Measurements from ENCODE around the gene PPP2R2C.

PPP2R2C gene

DNA sequence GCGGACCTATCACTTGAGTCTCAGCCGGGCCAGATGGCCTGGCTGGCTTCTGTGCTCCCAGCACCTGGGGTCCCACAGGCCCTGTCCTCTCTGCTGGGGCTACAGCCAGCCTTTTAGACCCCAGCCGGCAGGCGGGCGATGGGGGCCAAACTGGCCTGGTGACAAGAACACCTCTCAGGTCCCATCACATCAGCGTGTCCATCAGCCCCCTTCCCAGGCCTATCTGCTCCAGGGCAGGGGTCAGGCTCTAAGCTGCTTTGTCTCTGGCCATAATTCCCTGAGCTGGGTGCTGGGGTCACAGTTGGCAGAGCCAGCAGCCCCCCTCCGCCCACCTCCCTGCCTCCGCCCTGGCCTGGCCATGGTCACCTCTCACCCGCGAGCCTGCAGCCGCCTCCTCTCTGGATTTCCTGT is 77.7 kb downstream of the PPP2R2C start:
- no peak for DNase-seq

DNA sequence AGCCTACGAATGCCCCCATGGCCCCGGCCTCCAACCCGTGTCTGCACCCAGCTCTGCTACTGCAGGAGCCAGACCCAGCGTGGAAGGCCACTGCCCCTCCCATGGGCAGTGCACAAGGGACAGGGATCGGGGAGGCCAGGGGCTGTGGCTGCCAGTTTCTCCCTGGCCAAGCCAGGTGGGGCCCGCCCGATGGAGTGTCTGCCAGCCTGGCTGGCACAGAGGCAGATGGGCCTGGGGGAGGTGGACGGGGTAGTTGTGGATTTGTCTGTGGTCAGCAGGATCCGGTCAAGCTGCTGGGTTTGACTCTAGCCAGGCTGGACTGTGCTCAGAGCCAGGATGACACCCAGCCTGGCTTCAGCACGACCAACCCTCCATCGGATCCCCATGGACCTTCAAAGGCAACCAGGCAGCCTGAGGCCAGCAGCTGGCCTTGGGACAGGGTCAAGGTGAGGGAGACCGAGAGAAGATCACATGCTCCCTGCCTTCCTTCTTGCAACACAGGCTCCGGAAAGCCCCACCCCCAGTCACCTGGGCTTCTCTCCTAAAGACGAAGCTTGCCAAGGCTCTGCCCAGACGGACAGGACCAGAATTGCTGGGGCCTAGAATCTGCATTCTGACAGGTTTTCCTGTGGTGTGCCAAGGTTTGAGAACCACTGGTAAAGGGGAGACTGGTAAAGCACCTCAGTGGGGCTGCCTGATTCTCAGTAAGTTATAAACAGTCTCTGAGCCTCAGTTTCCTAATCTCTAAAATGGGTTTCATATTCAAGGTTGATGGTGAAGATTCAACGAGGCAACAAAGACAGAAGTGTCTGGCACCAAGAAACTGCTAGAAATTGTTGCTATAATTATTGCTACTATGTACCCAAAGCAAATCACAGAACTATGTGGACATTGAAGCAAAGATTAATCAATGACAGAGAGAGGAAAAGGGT is 78.6 kb downstream of the PPP2R2C start:
- no peak for DNase-seq

DNA sequence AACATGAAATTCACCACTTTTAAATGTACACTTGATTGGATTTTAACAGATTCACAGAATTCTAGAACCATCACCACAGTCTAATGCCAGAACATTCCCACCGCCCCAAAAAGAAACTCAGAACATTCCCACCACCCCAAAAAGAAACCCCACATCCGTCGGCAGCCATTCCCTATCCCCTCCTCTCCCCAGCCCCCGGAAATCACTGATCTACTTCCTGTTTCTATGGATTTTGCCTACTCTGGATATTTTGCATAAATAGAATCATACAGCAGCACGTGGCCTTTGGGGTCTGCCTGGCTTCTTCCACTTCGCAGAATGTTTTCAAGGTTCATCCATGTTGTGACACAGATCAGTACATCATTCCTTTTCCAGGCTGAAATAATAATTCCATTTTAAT is 79.3 kb downstream of the PPP2R2C start:
- no peak for DNase-seq

DNA sequence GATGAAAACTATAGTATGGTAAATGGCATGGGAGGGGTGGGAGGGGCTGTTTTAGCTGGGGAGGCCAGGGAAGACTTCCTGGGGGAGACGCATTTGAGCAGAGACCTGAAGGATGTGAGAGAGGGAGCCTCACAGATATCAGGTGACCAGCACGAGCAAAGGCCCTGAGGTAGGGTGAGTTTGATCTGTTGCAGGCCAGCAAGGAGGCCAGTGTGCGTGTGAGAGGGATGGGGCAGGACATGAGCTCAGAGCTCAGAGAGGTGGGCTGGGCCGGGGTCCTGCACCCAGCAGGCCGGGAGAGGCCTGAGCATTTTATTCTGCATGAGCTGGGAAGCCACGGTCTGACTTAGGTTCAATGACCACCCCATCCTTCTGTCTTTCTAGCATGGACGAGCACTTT is 80.0 kb downstream of the PPP2R2C start:
- DNase-seq = no peak

DNA sequence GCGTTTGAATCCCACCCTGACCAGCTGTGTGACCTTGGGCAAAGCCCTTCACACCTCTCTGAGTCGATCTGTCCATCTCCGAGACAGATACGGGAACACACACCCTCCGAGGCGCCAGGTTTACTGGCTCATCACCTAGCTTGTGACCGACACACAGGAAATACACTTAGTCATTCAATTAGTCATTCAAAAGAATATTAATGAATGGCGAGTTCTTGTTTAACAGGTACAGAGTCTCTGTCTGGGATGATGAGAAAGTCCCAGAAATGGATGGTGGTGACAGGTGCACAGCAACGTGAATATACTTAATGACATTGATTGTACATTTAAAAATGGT is 80.6 kb downstream of the PPP2R2C start:
- DNase-seq = no peak

DNA sequence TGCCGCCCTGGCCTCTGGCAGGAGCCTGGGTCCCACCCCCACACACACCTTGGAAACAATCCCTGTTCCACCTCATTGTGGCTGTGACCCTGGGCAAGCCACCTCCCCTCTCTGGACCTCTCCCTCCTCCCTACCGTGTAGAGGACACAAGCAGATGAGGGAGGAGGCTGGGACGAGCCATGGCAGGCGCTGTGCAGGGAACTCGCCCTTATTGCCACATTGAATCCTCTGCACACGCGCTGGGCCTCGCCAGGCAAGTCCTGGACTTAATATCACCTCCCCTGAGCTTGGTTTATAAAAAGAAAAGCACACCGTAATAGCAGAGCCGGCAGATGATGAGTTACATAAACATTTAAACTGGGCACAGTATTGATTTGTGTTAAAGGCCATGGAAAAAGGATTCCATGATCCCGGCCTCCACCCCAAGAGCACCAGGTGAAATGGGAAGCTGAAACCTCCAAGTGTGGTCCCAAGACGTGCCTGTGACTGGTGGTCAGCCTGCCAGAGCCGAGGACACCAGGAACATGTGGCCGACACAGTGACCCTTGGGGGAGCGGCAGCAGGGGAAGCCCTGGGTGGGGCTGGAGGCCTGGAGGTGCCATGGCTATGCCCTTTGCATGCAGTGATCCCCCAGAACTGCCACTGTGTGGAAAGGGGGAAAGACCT is 81.1 kb downstream of the PPP2R2C start:
- DNase-seq = no peak

DNA sequence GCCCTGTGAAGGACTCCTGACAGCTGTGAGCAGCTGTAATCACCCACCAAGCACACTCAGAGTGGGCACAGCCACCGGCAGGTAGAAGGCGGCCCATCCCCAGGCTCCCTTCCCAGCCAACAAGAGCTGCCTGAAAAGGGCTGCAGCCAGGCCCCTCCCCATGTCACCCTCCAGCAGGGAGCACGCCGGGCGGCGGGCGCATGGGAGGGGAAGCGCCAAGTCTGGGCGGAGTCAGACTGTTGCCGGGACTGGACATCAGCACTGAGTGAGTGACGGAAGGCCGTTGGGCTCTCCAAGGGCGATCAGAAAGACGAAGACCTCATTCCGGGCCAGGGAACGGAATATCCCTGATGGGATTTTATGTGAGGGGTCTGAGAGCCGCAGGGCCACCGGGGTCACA is 82.1 kb downstream of the PPP2R2C start:
- no peak for DNase-seq

DNA sequence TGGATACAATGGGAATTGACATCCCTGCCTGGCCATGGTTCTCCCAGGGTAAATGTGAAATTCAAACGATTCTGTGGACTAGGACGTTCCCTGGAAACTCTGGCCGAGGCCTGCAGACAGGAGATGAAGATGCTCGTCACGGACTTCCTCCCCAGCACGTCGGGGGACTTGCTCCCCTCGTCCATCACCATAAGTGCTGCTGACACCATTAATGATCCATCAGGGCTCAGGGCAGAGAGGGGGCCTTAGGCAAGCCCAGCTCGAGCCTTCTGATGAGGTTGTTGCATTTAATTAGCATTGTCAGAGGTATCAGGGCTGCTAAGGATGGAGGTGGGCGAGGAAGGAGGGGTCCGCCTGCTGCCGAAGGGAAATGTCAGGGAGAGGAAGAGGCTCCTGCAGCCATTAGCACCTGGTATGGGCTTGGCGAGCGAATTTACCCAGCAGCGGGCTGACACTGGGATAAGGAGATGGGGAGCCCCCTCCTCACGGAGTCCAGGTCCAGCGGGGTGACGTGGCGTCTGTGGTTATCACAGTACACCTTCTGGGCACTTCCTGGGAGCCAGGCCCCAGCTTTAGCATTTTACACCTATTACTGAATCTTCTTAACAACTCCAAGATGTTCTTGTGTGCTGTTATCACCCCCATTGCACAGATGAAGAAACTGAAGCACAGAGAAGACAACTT is 83.1 kb downstream of the PPP2R2C start:
- no peak for DNase-seq

DNA sequence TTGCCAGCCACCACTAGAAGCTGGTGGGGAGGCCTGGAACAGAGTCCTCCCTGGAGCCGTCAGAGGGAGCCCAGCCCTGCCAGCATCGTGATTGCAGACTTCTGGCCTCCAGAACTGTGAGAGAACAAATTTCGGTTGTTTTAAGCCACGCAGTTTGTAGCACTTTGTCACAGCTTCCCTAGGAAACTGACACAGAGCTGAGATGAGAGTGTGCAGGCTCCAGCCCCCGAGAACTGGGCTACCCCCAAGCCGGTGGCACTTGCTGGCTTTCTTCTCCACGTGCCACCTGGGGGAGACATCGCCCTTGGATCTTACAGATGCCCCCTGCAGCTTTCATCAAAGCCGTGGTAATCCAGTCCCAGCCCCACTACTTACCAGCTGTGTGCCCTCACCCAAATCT is 83.7 kb downstream of the PPP2R2C start:
- DNase-seq = no peak

DNA sequence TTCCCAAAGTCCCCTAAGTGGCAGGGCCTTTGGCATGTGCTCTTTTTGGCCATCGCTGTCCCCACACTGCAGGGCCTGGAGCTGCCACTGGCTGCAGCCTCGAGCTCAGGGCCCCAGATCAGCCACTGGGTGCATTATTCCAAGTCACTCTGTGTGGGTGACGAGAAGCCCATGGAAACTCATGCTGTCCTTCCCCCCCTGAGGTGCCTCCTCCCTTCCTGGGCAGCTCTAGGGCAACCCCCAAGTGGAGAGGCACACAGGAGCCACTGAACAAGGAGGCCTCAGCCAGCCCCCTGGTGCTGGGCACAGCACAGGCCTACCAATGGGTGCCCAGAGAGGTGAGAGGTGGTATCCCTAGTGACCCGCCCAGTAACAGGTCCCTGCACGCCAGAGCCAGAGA is 84.5 kb downstream of the PPP2R2C start:
- DNase-seq = no peak

DNA sequence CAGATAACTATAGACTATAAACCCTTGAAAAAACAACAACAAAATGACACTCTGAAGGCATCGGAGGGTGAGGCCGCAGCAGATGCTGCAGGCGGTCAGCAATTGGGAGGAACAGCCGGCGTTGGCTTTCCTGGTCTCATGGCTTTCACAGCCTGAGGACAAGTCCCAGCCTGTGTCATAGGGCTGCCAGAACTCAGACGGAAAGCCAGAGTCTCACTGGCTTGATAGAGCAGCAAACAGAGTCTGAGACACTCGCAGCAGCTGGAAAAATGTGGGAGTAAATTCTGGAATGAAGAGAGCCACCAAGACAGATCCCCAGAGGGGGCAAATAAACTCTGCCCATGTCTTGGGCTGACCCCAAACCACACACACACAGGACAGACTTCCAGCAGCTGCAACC is 86.3 kb downstream of the PPP2R2C start:
- DNase-seq = no peak

DNA sequence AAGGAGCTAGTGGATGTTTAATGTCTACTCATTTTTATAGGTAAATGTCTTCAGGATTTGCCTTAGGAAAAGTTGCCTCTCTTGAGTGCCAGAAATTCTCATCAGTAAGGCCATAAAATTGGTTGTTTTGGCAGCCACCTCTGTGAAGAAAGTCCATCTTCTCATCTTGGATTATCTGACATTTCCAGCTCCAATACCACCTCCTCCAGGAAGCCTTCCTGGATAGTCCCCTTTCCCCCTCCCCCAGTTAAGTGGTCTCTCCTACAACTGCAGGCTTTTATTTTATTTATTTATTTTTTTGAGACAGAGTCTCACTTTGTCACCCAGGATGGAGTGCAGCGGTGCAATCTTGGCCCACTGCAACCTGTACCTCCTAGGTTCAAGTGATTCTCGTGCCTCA is 87.1 kb downstream of the PPP2R2C start:
- no peak for DNase-seq

DNA sequence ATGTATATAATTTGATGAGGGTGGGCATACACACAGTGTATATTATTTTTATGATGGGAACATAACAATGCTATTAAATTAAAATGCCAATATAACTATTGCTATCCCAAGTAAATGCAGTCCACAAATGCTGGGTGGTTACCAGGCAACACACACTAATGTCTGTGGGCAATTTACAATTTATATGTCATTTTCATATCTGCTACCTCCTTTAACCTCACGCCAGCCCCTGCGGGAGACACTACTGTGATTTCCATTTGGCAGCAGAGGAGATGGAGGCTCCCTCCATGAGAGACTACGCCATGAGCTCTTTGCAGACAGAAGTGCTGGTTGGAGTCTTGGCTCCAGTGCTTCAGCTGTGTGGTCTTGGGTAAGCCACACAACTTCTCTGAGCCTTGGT is 87.9 kb downstream of the PPP2R2C start:
- no peak for DNase-seq

DNA sequence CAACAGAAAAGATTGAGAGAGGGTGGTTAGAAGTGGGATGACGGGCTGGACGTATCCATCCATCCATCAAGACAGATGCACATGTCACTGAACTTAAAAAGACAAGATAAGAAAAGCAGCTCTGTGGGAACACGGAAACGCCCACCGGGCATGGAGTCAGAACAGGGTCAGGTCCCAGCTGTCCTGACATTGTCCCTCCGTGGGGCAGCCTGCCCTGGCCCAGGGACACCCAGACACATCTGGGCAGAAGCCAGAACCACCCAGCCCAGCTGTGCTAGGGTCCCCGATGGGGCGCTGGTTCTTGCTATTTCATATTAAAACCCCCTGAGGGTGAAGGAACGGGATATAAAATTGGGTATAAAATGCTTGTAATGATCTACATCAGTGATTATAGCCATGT is 88.5 kb downstream of the PPP2R2C start:
- no peak for DNase-seq

DNA sequence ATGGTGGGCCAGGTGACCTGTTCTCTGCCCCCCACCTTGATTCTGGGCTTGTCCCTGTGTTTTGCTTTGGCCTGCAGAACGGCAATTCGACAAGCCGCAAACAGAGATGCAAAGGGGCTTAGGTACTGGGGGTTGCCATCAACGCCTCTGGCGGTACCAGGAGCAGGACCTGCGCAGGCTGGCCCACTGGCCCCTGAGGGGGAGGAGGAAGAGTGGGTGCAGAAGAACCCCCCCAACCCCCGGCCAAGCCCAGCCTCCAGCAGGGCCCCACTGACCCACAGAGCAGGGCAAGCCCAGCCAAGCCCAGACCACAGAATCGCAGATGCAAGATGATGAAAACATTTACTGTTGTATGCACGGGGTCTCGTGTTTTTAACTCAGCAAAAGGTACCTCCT is 89.4 kb downstream of the PPP2R2C start:
- no peak for DNase-seq

DNA sequence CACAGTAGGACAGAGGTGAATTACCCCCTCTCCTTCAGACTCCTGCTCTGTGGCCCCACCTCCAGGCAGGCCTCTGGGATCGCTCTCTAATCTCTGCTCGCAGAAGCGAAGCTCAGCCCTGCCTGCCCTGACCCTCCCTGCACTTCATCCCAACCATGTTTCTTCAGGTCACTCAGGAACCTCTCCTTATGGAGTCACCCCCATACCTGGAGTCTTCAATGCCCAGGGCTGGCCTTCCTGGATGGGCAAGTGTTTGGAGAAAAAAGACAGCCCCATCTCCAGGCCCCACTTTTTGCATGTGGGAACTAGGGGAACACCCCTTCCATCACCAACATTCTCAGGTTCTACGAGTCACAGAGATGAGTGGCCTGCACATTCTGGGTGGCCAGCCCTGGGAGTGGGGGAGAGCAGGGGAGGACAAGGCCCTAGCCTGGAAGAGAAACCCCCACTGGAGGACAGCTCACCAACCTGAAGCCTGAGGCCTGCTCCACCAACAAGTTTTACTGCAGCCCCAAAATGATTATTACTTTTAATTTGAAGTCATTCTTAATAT is 90.8 kb downstream of the PPP2R2C start:
- DNase-seq = no peak

DNA sequence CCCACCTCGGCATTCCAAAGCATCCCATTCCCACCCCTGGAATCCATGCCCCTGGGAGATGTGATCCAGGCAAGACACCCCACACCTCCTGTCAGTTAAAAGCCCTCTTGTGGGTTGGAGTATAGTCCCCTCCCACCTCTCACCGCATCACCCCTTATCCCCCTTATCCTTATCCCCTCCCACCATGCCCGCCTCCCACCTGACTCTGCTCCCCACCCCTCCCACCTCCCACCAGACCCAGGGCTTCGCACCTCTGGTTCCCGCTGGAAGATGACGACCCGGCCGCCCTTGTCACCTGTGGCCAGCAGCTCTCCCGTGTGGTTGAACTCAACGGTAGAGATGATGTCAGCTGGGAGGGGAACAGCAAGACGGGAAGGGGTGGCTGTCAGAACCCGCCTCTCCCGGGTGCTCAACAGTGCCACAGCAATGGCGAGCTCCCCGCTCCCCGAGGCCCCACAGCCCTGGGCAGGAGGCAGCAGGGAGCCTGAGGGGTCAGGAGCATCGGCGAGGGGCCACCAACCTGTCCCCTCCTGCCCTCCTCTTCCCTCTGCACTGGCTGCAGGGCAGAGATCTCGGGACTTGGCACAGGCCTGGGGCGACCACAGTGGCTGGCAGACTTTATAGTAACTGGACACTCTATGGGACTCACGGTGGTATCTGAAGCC is 91.5 kb downstream of the PPP2R2C start:
- DNase-seq = no peak

DNA sequence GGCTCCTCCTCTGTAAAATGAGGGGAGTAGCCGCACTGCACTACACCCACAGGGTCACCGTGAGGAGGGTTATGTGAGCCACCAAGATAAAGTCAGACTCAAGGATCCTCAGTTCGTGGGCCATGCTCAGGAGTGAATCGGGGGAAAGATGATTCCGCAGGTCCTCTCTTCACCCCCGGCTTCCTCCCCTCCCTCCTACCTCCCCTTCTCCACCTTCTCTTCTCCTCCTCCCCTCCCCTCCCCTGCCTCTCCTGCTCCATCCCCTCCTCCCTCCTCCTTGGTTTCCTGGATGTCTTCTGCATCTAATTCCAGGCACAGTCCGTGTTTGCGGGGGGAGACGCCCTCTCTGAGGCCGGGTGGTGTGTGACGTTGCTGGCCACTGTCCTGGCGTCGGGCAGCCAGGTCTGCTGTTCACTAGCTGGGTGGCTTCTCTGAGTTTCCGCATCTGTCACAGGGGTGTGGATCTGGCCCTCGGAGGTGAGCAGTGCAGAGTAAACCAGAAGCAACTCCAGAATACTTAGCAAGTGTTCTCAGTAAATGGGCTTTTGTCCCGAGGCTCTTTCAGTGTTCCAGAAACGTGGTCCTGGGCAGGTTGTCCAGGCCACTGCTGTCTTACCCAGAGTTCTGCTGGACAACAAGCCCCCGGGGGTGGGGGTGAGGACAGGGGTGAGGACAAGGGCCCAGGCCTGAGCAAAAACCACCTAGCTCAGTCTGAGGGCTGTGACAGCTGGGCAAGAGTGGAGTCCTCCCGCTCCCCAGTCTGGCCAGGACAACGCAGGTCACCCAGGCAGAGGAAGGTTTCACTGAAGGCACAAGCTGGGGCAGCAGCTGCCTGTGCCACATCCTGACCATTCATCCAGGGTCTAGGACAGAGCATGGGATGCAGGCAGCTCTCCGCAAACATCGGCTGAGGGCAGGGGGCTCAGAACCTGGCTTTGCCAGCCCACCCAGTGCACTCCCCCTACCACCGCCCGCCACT is 92.4 kb downstream of the PPP2R2C start:
- DNase-seq = no peak

DNA sequence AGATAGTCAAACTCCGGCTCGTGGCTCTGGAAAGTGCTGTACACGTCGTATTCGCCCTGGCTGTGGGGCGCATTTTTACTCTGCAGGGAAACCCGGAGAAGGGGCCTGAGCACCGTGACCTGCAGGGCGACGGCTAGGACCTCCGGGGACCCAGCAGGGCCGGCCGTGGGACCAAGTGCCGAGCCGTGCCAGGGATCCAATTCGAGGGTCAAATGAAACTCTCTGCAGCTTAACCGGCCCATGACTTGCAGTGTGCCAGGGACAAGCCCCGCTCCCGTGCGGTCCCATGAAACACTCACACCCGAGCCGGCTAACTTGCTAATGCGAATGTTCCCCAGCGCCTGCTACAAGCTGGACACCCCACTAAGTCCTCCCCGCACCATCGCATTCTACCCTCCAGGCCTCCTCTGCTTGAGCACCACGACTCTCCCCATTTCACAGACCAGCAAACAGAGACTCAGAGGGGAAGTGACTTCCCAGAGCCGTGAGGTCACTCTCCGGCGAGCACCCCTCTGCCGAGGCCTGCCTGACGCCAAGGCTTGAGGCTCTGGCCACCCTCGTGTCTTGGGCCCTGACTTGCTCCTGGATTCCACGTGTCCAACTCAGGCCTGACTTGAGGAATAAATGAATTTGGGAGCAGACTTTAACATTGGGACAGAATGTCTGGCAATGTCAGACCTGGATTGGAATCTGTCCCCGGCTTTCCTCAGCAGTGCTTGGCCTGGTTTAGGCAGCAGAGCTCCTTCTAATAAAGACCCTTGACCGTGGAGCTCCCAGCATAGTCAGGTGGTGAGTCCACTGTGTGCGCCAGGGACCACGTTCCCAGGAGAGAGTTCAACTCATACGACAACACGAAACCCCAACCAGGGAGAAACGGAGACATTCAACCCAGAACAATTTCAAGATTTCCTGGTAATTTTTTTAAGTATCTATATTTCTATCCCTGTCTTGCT is 93.6 kb downstream of the PPP2R2C start:
- DNase-seq = no peak

DNA sequence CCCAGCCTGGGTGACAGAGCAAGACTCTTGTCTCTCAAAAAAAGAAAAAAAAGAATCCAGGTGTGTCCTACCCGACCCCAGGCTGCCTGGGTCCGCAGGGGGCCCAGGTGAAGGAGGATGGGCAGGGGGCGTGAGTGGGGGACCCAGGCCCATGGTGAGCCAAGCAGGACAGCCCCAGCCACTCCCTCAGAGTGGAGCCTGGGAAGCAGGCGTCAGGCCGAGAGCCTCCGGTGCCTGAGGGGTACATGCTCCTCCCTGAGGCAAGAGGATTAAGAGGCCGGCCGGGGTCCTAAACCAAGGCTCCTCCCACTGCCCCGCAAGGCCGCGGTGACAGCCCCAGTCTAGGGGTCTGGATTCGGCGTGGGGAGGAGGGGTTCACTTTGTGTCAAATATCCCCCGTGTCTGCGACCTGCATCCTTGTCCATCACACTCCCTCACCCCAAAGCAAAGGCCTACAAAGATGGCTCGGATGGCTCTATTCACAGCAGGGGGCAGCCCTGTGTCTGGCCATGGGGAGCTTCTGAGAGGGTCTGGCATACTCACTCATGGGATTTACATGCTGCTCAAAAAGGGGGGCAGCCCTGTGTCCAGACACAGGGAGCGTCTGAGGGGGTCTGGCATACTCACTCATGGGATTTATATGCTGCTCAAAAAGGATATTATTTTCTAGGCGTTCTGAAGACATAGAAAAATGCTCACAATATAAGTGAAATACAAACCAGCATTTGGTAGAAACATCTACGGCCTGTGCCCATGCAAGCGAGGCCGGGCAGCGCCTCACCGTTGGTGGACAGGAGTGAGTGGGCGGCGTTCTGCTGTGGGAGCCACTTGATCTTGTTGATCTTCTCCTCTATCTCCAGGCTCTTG is 94.6 kb downstream of the PPP2R2C start:
- DNase-seq = no peak

Measured in KG1 (cell line).